NCI-H69 (cell line): ENCODE data around the gene CLDN24.
"Not testable (repeated sequence)": the region's sequence is repeated elsewhere in the genome, so short reads cannot be mapped to it uniquely, and the experiment has no call there.

ENCODE experiments used
- DNase-seq: peaks from one replicate; lab custom pipeline; 2025; lab: John Stamatoyannopoulos, UW

Gene CLDN24

GRCh38 chr4:183347146-183347545 is 24.9 kb upstream of the CLDN24 start:
- peak; percentile 29 for DNase-seq

DNA sequence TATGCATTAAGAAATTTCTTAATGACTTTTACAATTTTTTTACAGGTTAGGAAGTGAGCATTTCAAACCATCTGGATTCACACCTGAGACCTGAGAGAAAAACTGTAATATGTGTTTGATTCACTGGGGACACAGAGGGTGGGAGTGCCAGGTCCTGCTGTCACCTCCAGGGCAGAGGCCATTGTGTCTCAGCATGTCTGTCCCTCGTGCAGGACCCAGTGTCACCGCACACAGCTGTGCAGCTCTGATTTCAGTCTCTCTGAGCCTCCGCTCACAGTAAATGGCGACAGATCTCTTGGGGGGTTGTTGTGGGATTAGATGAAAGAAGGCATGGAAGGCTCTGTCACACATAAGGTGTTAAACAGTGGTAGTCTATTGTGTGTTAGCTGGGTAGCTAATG is 23.0 kb upstream of the CLDN24 start:
- no peak for DNase-seq

GRCh38 chr4:183344523-183345255 is 22.5 kb upstream of the CLDN24 start:
- DNase-seq, result no peak

GRCh38 chr4:183343730-183344129 is 21.5 kb upstream of the CLDN24 start:
- DNase-seq, result peak; percentile 12

GRCh38 chr4:183342541-183343533 is 20.6 kb upstream of the CLDN24 start:
- peak; percentile 86 for DNase-seq

DNA sequence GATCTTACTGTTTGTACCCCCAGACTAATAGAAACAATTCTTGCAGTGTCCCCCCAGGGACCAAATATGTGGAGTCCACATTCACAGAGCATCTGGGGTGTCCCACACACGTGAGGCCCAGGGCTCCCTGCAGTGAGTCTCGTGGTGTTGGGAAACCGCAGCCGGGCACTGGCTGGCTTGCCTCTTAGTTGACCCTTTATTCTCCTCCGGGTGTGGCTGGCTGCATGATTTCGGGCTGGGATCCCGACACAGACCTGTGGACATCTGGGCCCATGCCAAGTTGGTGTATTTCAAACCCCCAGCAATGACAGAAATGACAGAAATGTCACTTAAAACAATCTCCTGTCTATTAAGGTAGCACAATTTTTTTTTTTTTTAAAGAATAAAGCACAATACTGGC is 15.6 kb upstream of the CLDN24 start:
- no peak for DNase-seq

DNA sequence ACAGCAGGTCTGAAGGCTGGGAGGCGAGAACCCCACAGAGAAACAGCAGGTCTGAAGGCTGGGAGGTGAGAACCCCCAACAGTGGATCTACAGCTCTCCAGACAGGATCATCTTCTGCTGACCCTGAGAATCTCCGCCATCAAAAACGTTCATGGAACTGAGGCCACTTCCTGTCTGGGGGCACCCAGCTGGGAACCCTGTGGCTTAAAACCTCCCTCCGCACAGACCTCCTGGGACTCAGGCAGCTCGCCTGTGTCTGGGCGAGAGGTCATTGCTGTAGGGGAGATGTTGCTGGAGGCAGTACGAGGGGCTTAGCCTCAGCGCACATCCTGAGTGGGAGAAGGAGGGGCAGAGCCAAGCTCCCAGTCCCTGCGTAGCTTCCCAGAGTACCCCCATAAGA is 15.1 kb upstream of the CLDN24 start:
- DNase-seq, result no peak

DNA sequence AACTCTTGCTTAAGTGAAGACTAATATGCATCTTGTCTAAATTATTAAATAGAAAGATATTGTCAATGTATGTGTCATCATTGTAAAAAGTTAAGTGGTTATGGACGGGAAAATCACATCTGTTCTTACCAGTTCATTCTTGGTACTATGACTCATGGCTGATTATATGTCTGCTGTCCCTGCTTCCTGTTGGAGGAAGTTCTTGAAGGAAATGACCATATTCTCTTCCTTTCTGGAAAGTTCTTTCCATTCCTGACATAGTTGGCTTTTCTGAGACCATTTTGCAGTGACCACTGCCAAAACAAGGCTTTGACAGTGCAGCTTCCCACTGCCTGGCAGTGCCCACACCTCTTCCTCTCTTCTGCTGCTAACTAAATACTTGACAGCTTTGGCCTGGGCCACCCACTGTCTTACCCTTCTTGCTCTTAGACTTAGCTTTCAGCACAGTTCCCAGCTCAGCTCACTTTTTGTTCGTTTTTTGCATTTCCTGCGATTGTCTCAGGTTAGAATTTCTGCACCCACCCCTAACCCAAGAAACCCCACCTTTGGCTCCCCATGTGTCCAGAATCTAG is 13.2 kb upstream of the CLDN24 start:
- DNase-seq, result peak; percentile 9

- DNase-seq, result peak; percentile 36
These were observed 11.8 kb upstream of the CLDN24 start for GRCh38 chr4:183333983-183334382.

DNA sequence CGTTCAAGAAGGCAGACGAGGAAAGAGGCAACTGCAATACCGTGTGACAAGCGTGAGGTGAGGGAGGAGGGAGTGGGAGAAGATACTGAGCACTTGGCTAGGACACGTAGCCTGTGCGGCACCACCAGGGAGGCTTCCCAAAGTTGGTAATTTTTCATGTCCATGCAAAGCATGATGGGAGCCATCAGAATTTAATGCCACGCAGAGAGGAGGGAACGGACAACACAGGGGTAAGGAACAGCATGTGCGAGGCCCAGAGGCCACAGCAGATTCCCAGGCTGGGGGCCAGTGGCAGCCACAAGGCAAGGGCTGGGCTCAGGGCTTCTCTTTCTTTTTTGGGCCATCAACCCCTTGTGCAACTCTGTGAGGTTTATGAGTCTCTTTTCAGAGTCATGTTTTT is 11.0 kb upstream of the CLDN24 start:
- DNase-seq, result no peak

GRCh38 chr4:183332447-183332846 is 10.2 kb upstream of the CLDN24 start:
- DNase-seq, result no peak

DNA sequence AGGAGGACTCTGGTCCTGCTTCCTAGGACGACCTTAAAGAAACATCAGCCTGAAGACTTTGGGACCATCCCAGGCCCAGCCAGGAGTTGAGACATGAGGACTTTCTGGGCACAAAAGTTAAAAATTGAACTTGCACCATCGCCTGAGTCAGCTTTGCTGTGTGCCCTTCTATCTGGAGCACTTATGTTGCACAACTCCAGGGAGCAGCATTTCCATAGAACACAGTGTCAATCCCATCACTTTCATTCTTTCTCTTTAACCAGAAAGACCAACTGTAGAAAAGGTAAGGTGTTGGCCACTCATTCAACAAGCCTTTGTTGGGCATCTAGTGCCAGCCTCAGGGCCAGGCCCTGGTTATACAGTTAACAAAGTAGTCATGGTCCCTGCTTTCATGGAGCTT is 8.6 kb upstream of the CLDN24 start:
- no peak for DNase-seq

GRCh38 chr4:183329954-183330742 is 7.9 kb upstream of the CLDN24 start:
- no peak for DNase-seq

GRCh38 chr4:183329244-183329643 is 7.0 kb upstream of the CLDN24 start:
- DNase-seq, result no peak

DNA sequence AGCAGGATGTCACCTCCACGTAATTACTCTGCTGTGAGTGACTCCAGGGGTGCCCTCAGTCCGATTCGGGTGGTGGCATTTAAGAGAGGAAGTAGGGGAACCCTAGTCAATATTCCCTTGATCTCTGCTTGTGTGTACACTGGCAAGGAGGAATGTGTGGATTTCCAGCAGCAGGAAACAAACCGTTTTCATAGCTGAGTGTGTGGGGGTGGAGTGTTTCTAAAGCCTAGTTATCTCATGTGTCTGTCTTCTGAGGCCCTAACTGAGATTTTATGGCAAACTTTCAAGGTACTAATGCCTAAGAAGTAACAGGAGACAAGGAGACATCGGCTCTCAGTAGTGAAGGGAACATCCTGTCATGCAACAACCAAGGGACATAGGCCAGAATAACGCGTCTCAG is 6.6 kb upstream of the CLDN24 start:
- DNase-seq, result no peak

DNA sequence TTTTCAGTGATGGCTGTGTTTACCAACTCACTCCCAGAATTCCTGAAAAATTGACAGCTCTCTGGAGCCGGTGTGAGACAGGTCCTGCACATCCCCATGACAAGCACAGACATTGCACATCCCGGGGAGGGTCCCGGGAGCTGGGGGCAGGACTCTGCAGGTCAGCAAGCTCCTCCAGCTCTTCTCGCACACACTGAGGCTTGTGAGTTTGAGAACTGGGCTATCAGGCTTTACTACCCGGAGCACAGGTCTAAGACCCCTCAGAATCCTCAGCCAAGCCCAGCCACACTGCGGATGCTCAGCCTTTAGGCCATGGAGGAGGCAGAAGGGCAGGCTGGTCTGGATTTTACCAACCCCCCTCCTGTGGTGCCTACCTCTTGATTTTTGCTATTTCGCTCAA is 5.6 kb upstream of the CLDN24 start:
- no peak for DNase-seq

DNA sequence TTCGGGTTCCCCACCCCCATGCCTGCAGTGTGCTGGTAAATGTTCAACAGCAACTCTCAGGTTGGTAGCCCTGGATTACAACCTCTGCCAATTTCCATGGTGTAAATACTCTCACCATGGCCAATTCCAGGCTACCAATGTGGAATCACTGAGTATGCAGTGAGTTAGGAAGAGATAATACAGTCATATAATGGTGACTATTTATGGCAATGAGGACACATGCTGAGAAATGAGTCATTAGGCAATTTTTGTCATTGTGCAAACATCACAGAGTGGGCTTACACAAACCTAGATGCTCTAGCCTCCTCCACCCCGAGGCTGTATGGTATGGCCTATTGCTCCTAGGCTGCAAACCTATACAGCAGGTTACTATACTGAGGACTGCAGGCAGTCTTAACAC is 4.6 kb upstream of the CLDN24 start:
- DNase-seq, result peak; percentile 43

GRCh38 chr4:183326387-183326786 is 4.2 kb upstream of the CLDN24 start:
- not testable (repeated sequence) for DNase-seq

- no peak for DNase-seq
These were observed 2.4 kb upstream of the CLDN24 start for GRCh38 chr4:183324619-183325018.

- not testable (repeated sequence) for DNase-seq
These were observed 1.8 kb upstream of the CLDN24 start for GRCh38 chr4:183324056-183324455.

- DNase-seq, result no peak
These were observed 1.1 kb upstream of the CLDN24 start for GRCh38 chr4:183323295-183323694.

DNA sequence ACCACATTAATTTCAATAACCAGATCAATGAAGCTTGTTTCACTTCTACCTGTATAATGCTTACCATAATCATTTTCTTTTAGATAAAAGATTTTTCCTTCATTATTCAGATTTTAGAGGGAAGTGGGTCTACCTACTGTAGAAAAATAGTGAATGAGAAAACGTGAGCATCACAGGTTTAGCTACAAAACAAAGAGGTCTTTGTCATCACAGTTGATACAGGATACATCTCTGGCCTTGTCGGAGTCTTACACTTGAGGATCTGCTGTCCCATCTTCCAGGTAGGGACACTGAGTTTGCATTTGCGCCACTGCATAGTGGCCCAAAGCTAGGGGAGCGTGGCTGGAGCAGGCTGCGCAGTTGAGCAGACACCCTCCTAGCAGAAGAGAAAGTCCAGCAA is 710 bp downstream of the CLDN24 start:
- no peak for DNase-seq
